Heart left ventricle (tissue), 16 donors: ENCODE results near the gene FANCD2OS. TPM values are rescaled to one million over a fixed set of nuclear protein-coding genes. Genes with fewer than 3 reads are reported as not detected.

Experiments
- ATAC-seq, 4 donors: fragments of 200-7000 bp; cut with Tn5 transposase; one replicate each; pipeline ENCODE4 v1.9.1; 2020 to 2022; ENCODE audit warnings: moderate library complexity in 4 of 4, mild to moderate bottlenecking in 3 of 4, moderate number of reproducible peaks in 1 of 4
- DNase-seq, 5 donors: peaks; one replicate each; pipeline ENCODE4 v3.0.0-alpha.2; 2020
- H3K27ac ChIP-seq, 12 donors: fragments of 200-600 bp; sonication (generic) in 4 of 12; one replicate each; pipeline versions ENCODE4 v1.5.0 to v1.8.0; 2016 to 2022; ENCODE audit warnings: mild to moderate bottlenecking in 2 of 12
- H3K27me3 ChIP-seq, 9 donors: fragments of 200-600 bp; sonication (generic) in 2 of 9; one replicate each; pipeline versions ENCODE4 v1.5.1 to v1.8.0; 2016 to 2022; ENCODE audit warnings: mild to moderate bottlenecking in 3 of 9
- H3K36me3 ChIP-seq, 9 donors: fragments of 200-600 bp; sonication (generic) in 2 of 9; one replicate each; pipeline versions ENCODE4 v1.5.0 to v1.8.0; 2018 to 2022; ENCODE audit warnings: mild to moderate bottlenecking in 2 of 9
- H3K4me1 ChIP-seq, 12 donors: fragments of 200-600 bp; sonication (generic) in 4 of 12; one replicate each; pipeline versions ENCODE4 v1.5.0 to v1.8.0; 2016 to 2022; ENCODE audit warnings: mild to moderate bottlenecking in 3 of 12
- H3K4me3 ChIP-seq, 12 donors: fragments of 200-600 bp; sonication (generic) in 4 of 12; one replicate each; pipeline versions ENCODE4 v1.5.0 to v1.8.0; 2017 to 2022; ENCODE audit warnings: mild to moderate bottlenecking in 9 of 12, moderate library complexity in 4 of 12
- H3K9me3 ChIP-seq, 12 donors: fragments of 200-600 bp; sonication (generic) in 4 of 12; one replicate each; pipeline versions ENCODE4 v1.5.0 to v1.8.0; 2016 to 2022; ENCODE audit warnings: mild to moderate bottlenecking in 1 of 12
- POLR2A ChIP-seq, 2 donors: fragments of 450-650 bp; IDR thresholded peaks; one replicate each; pipeline ENCODE4 v1.6.1; 2017; ENCODE audit warnings: antibody characterized with exemption in 2 of 2, mild to moderate bottlenecking in 2 of 2, moderate library complexity in 2 of 2
- WGBS, 4 donors: extraction: QIAGEN DNeasy Blood & Tissue Kit in 2 of 4; methylation state at CpG; one replicate each; pipeline versions ENCODE4 v1.1.5 to v1.1.7; 2013 to 2018; 5-methylcytosine and 5-hydroxymethylcytosine counted together
- intact Hi-C, 10 donors: fragments of 100-400 bp; cut with DNase I; formaldehyde crosslinking; loops; one replicate each; pipeline versions ENCODE4 v1.11.1 to v1.14.2; 2022
- long read RNA-seq, 3 donors: library from polyadenylated mRNA; unstranded; transcript quantifications; one replicate each; pipeline ENCODE4 v2.0.0, GENCODE V29; 2020 to 2021
- polyA plus RNA-seq, 2 donors: library from polyadenylated mRNA; stranded (reverse); fragments of 200-250 nt; gene quantifications; one replicate each; pipeline ENCODE4 v1.2.3, GENCODE V29; 2013
- total RNA-seq, 9 donors: library from RNA; depleted of rRNA in 2 of 9; stranded (reverse); fragments of >200 nt in 2 of 9; fragmentation: NEBNext Ultra II Directional in 3 of 9; extraction: Animal tissue kit (Norgen Biotek cat#: 25700) in 3 of 9; gene quantifications; one replicate each; pipeline versions ENCODE4 v1.1.0 to v1.2.4, GENCODE V29; 2016 to 2023
- TF ChIP-seq, protein P1 (sequence below), 12 donors: fragments of 200-600 bp; sonication (generic) in 4 of 12; IDR thresholded peaks; one replicate each; pipeline versions ENCODE4 v1.5.0 to v1.8.0; 2018 to 2022; ENCODE audit warnings: antibody characterized with exemption in 12 of 12, mild to moderate bottlenecking in 5 of 12
- donor health status: ischemic (EF 13 %, LVEDD 7.1; RV severe dilation, severe dysfunction).
- donor health status: healthy with polysubstance abuse.
- donor health status: DM: no; HTN: yes; CAD: no.
- donor health status: DM: no; HTN: no; CAD: no.
- donor health status: ischemic (EF 25% LVEDD 6.9; RV normal size, moderate dysfunction).
- donor health status: ischemic (EF 25% LVEDD 5.7; RV mildly dilated, moderate dysfunction).
- donor health status: healthy.
- donor health status: DM: yes; HTN: yes; CAD: no.
- donor health status: ischemic (EF 35%, LVEDD 5.7; RV mildly dilated, moderate dysfunction).
- donor health status: nonischemic (EF 11% LVEDD 7.7; RV severe dilation, severe dysfunction).
- donor health status: DM: yes; HTN: yes; CAD: no.
- donor health status: PGD.
- donor health status: ischemic (EF 29% LVEDD 5.4; RV normal size, mild dysfunction).
- donor health status: nonischemic (EF 23%, LVEDD 6.1; RV moderate dilation, normal function).

The FANCD2OS gene, protein sequence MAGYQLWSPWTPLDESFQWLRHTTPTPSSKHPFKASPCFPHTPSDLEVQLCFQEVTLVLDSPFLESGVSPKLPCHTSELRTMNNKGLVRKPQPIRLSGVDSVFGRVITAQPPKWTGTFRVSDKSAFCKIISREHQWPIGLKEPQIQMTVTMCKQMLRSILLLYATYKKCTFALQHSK
- not detected for total RNA-seq
- not detected for polyA plus RNA-seq
- long read RNA-seq, donor 1 = 0 reads
- long read RNA-seq, donor 2 = 0 reads
- long read RNA-seq, donor 3 = 0 reads

GRCh38 chr3:10108091-10108490, at the start of gene FANCD2OS:
TSS of gene FANCD2OS (minus strand) at chr3:10108255. CDS start at chr3:10104774, 3,481 bp downstream.
- no peaks in the 10 kb centered on the region for H3K36me3 ChIP-seq
- H3K27ac ChIP-seq = no peak within 1 kb of the TSS
- peaks cover 0 to 9% (median 0%) of the 10 kb centered on the region in 9 donors for H3K27me3 ChIP-seq
- no peak within 1 kb of the TSS for H3K4me3 ChIP-seq
- ATAC-seq = no peak
- TF ChIP-seq, protein P1, sequence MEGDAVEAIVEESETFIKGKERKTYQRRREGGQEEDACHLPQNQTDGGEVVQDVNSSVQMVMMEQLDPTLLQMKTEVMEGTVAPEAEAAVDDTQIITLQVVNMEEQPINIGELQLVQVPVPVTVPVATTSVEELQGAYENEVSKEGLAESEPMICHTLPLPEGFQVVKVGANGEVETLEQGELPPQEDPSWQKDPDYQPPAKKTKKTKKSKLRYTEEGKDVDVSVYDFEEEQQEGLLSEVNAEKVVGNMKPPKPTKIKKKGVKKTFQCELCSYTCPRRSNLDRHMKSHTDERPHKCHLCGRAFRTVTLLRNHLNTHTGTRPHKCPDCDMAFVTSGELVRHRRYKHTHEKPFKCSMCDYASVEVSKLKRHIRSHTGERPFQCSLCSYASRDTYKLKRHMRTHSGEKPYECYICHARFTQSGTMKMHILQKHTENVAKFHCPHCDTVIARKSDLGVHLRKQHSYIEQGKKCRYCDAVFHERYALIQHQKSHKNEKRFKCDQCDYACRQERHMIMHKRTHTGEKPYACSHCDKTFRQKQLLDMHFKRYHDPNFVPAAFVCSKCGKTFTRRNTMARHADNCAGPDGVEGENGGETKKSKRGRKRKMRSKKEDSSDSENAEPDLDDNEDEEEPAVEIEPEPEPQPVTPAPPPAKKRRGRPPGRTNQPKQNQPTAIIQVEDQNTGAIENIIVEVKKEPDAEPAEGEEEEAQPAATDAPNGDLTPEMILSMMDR (IDR thresholded peaks at IDR 0.05) = no peak
- no peak for TF ChIP-seq POLR2A (IDR thresholded peaks at IDR 0.05)
- intact Hi-C loops = no loop called here
- H3K9me3 ChIP-seq = no peaks in the 10 kb centered on the region
- no peaks in the 10 kb centered on the region for H3K4me1 ChIP-seq
- DNase-seq = no peak
- WGBS, 4 donors = 63 to 74% (median 69%) methylated on average over 21 to 28 of the region's 28 CpGs

DNA sequence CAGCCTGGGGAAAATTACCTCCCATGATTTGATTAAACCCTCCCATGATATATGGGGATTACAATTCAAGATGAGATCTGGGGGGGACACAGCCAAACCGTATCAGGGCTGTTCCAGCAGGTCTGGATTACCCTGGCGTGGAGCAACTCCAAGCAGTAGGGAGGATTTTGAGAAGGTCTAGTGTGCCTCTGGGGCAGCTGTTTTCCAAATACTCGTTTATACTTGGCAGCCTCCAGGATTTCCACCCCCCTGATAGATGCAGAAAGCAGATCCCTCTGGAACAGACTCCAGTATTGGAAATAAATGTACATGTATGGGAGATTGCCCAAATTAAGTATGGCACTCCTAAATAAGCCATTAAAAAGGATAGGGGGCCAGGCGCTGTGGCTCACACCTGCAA, 49.0 kb upstream of the FANCD2OS start:
- Histone ChIP-seq H3K9me3 (no peaks in the 10 kb centered on the region), H3K27ac (no peak overlapping the region), H3K27me3 (no peaks in the 10 kb centered on the region), H3K36me3 (peaks cover 0 to 32% (median 24%) of the 10 kb centered on the region in 9 donors), H3K4me3 (no peak overlapping the region), H3K4me1 (no peaks in the 10 kb centered on the region)
- intact Hi-C loops = no loop called here
- DNase-seq = no peak
- TF ChIP-seq, protein P1 (IDR thresholded peaks at IDR 0.05) = no peak
- no peak for TF ChIP-seq POLR2A (IDR thresholded peaks at IDR 0.05)
- no peak for ATAC-seq
- 69 to 78% (median 73%) methylated on average over 4 of the region's 4 CpGs for WGBS, 4 donors

DNA sequence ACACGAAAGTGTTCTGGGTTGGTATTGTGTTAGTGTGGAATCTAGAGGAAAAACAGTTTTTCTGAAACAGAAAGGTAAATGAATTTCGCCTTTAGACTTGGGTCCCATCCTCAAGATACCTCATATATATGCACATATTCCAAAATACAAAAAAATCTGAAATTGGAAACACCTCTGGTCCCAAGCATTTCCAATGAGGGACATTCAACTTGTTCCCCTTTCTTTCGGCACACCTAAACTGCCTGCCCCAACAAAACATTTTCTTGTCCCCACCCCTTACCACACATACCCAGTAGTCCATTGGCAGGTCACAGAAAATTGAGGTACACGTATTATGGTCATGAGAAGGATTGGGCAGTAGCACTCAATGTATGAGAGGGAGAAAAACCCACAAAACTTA, 47.6 kb upstream of the FANCD2OS start:
- no peak overlapping the region for H3K27ac ChIP-seq
- H3K36me3 ChIP-seq = peaks cover 0 to 46% (median 38%) of the 10 kb centered on the region in 9 donors
- H3K4me3 ChIP-seq = no peak overlapping the region
- H3K9me3 ChIP-seq = no peaks in the 10 kb centered on the region
- no peaks in the 10 kb centered on the region for H3K27me3 ChIP-seq
- 96 to 99% (median 97%) methylated on average over 4 of the region's 4 CpGs for WGBS, 4 donors
- TF ChIP-seq, protein P1 (IDR thresholded peaks at IDR 0.05) = no peak
- TF ChIP-seq POLR2A (IDR thresholded peaks at IDR 0.05) = no peak
- intact Hi-C loops = no loop called here
- ATAC-seq (no peak), DNase-seq (no peak)
- H3K4me1 ChIP-seq = no peaks in the 10 kb centered on the region

- DNase-seq (no peak), ATAC-seq (no peak)
- intact Hi-C loops = no loop called here
- H3K36me3 ChIP-seq = peaks cover 0 to 51% (median 44%) of the 10 kb centered on the region in 9 donors
- H3K9me3 ChIP-seq = no peaks in the 10 kb centered on the region
- no peak overlapping the region for H3K27ac ChIP-seq
- no peaks in the 10 kb centered on the region for H3K27me3 ChIP-seq
- H3K4me3 ChIP-seq = no peak overlapping the region
- H3K4me1 ChIP-seq = no peaks in the 10 kb centered on the region
- no peak for TF ChIP-seq POLR2A (IDR thresholded peaks at IDR 0.05)
- 90 to 96% (median 94%) methylated on average over 4 of the region's 4 CpGs for WGBS, 4 donors
These were observed 47.0 kb upstream of the FANCD2OS start for GRCh38 chr3:10155123-10155472.
